A549 (cell line): ENCODE data around the gene AK8. TPM values are rescaled to one million over a fixed set of nuclear protein-coding genes. Genes with fewer than 3 reads are reported as not detected.

Experiments
- ATAC-seq, 2 experiments: fragments of 200-7000 bp in 1 of 2; fragments of >200 bp in 1 of 2; cut with Nextera tagmentation in 1 of 2; cut with Tn5 transposase in 1 of 2; 3 replicates each; pipeline versions ENCODE4 v1.8.0 to v1.9.1; 2018 to 2020; ENCODE audit warnings: mild to moderate bottlenecking in 1 of 2, moderate library complexity in 1 of 2
- CTCF ChIA-PET: fragments of 300-600 bp; sonication (Branson Sonifier 250); formaldehyde crosslinking; extraction: SDS; loops from one replicate; lab custom pipeline; 2021; ENCODE audit warnings: antibody characterized with exemption, inconsistent platforms; lab: Yijun Ruan, JAX
- POLR2A ChIA-PET: fragments of 350-600 bp; formaldehyde crosslinking; extraction: SDS; loops from one replicate; lab custom pipeline; 2021; ENCODE audit warnings: antibody characterized with exemption, inconsistent platforms; lab: Yijun Ruan, JAX
- DNase-seq, 2 experiments: peaks; one replicate each; pipeline versions ENCODE4 v3.0.0 to v3.0.0-alpha.2; 2011 to 2016; ENCODE audit warnings: low read depth in 1 of 2, low spot score in 1 of 2
- FAIRE-seq: peaks from 2 replicates; lab custom pipeline; 2011; peaks lifted over from hg19 to GRCh38; lab: Jason Lieb, UNC
- H3K27ac ChIP-seq, 2 experiments: fragments of >200 bp; sonication (Bioruptor Twin); formaldehyde crosslinking; 3 replicates each; pipeline ENCODE4 v1.5.1; 2016 to 2017
- H3K4me1 ChIP-seq: fragments of >200 bp; sonication (Bioruptor Twin); formaldehyde crosslinking; 3 replicates; pipeline ENCODE4 v1.6.1; 2016
- H3K4me2 ChIP-seq: fragments of >200 bp; sonication (Bioruptor Twin); formaldehyde crosslinking; 3 replicates; pipeline ENCODE4 v1.6.1; 2016
- H3K4me3 ChIP-seq: fragments of >200 bp; sonication (Bioruptor Twin); formaldehyde crosslinking; 3 replicates; pipeline ENCODE4 v1.5.1; 2016
- H3K9me3 ChIP-seq: fragments of >200 bp; sonication (Bioruptor Twin); formaldehyde crosslinking; 3 replicates; pipeline ENCODE4 v1.6.1; 2016
- CBX2 ChIP-seq: fragments of 200-600 bp; sonication (generic); IDR thresholded peaks from 2 replicates; pipeline ENCODE4 v1.6.1; 2016; ENCODE audit warnings: low read depth, mild to moderate bottlenecking, borderline replicate concordance
- CEBPB ChIP-seq, 2 experiments: fragments of >200 bp in 1 of 2; sonication (Bioruptor Twin) in 1 of 2; formaldehyde crosslinking in 1 of 2; IDR thresholded peaks; 2 replicates each; pipeline ENCODE4 v1.6.1; 2012 to 2016
- CHD4 ChIP-seq: fragments of 200-600 bp; sonication (generic); IDR thresholded peaks from 2 replicates; pipeline ENCODE4 v1.6.1; 2016; ENCODE audit warnings: antibody characterized with exemption, mild to moderate bottlenecking, borderline replicate concordance
- EHMT2 ChIP-seq: fragments of 200-600 bp; sonication (generic); IDR thresholded peaks from 2 replicates; pipeline ENCODE4 v1.6.1; 2016; ENCODE audit warnings: antibody characterized with exemption, low read depth, mild to moderate bottlenecking, moderate library complexity
- FOXS1 ChIP-seq: fragments of 250-450 bp; sonication (Bioruptor Pico); IDR thresholded peaks from 2 replicates; pipeline ENCODE4 v1.5.0; 2020; ENCODE audit warnings: mild to moderate bottlenecking, moderate library complexity
- GATA3 ChIP-seq: IDR thresholded peaks from 2 replicates; pipeline ENCODE4 v1.6.1; 2012; ENCODE audit warnings: borderline replicate concordance
- HEYL ChIP-seq: fragments of 250-450 bp; sonication (Bioruptor Pico); IDR thresholded peaks from 2 replicates; pipeline ENCODE4 v1.8.0; 2021; ENCODE audit warnings: mild to moderate bottlenecking, moderate library complexity
- HOXA7 ChIP-seq: fragments of 250-450 bp; sonication (Bioruptor Pico); IDR thresholded peaks from 2 replicates; pipeline ENCODE4 v1.5.0; 2020; ENCODE audit warnings: mild to moderate bottlenecking, moderate library complexity
- HOXB5 ChIP-seq: fragments of 250-450 bp; sonication (Bioruptor Pico); IDR thresholded peaks from 2 replicates; pipeline ENCODE4 v1.5.0; 2020; ENCODE audit warnings: mild to moderate bottlenecking, moderate library complexity
- JUN ChIP-seq, 2 experiments: fragments of >200 bp; sonication (Bioruptor Twin); formaldehyde crosslinking; IDR thresholded peaks; 2 replicates in 1 of 2; 3 replicates in 1 of 2; pipeline ENCODE4 v1.6.1; 2016 to 2017
- KDM1A ChIP-seq: fragments of 200-600 bp; sonication (generic); IDR thresholded peaks from 2 replicates; pipeline ENCODE4 v1.6.1; 2016; ENCODE audit warnings: low read depth, mild to moderate bottlenecking
- KDM5A ChIP-seq: fragments of 200-600 bp; sonication (generic); IDR thresholded peaks from 2 replicates; pipeline ENCODE4 v1.6.1; 2016; ENCODE audit warnings: antibody characterized with exemption, mild to moderate bottlenecking
- MAFK ChIP-seq: fragments of 450-650 bp; IDR thresholded peaks from 2 replicates; pipeline ENCODE4 v1.6.1; 2014; ENCODE audit not compliant: partially characterized antibody
- MYC ChIP-seq: IDR thresholded peaks from 2 replicates; pipeline ENCODE4 v1.6.1; 2012; ENCODE audit warnings: mild to moderate bottlenecking, inconsistent platforms, low read length, improper control_type of control experiment, borderline replicate concordance
- NFE2L2 ChIP-seq: fragments of 150-350 bp; conservative IDR thresholded peaks from 2 replicates; pipeline ENCODE4 v1.6.1; 2014; ENCODE audit warnings: low read length
- RAD21 ChIP-seq, 2 experiments: fragments of >200 bp in 1 of 2; sonication (Bioruptor Twin) in 1 of 2; formaldehyde crosslinking in 1 of 2; IDR thresholded peaks in 1 of 2; conservative IDR thresholded peaks in 1 of 2; 2 replicates in 1 of 2; 3 replicates in 1 of 2; pipeline ENCODE4 v1.6.1; 2012 to 2018; ENCODE audit warnings: inconsistent platforms in 1 of 2
- RARB ChIP-seq: fragments of 250-450 bp; sonication (Bioruptor Pico); IDR thresholded peaks from 2 replicates; pipeline ENCODE4 v1.8.0; 2021; ENCODE audit warnings: mild to moderate bottlenecking, moderate library complexity
- RFX5 ChIP-seq: fragments of 450-650 bp; IDR thresholded peaks from 2 replicates; pipeline ENCODE4 v1.7.1; 2014; ENCODE audit warnings: antibody characterized with exemption, mild to moderate bottlenecking, moderate library complexity
- SREBF2 ChIP-seq: fragments of 450-650 bp; IDR thresholded peaks from 2 replicates; pipeline ENCODE4 v1.6.1; 2014; ENCODE audit warnings: mild to moderate bottlenecking, moderate library complexity
- ZFP36 ChIP-seq: fragments of 450-650 bp; IDR thresholded peaks from 2 replicates; pipeline ENCODE4 v1.6.1; 2014; ENCODE audit warnings: borderline replicate concordance; ENCODE audit not compliant: partially characterized antibody
- WGBS: methylation state at CpG from one replicate; pipeline ENCODE4 v1.1.6; 2017; ENCODE audit errors: missing lambda C conversion rate; 5-methylcytosine and 5-hydroxymethylcytosine counted together
- polyA plus RNA-seq, 4 experiments: library from polyadenylated mRNA; depleted of rRNA in 3 of 4; stranded (reverse); fragments of >200 nt; fragmentation: RNase III in 1 of 4; extraction: RNeasy Plus Mini Kit Qiagen cat#74134 plus additional on column Dnase treatment in 1 of 4; gene quantifications; 2 replicates in 3 of 4; 3 replicates in 1 of 4; pipeline ENCODE4 v1.2.3, GENCODE V29; 2011 to 2017
- TF ChIP-seq, protein P1 (sequence below): IDR thresholded peaks from 2 replicates; pipeline ENCODE4 v1.6.1; 2012
- TF ChIP-seq, protein P2 (sequence below): fragments of 450-650 bp; IDR thresholded peaks from 2 replicates; pipeline ENCODE4 v1.6.1; 2014; ENCODE audit warnings: antibody characterized with exemption
- TF ChIP-seq, protein P3 (sequence below): IDR thresholded peaks from 2 replicates; pipeline ENCODE4 v1.6.1; 2012
- TF ChIP-seq, protein P4 (sequence below): fragments of >200 bp; sonication (Bioruptor Twin); formaldehyde crosslinking; IDR thresholded peaks from 3 replicates; pipeline ENCODE4 v1.6.1; 2016
- TF ChIP-seq, protein P5 (sequence below): fragments of 250-450 bp; sonication (Bioruptor Pico); IDR thresholded peaks from 2 replicates; pipeline ENCODE4 v1.5.0; 2021; ENCODE audit warnings: mild to moderate bottlenecking, moderate library complexity, borderline replicate concordance
- TF ChIP-seq, protein P6 (sequence below): IDR thresholded peaks from 2 replicates; pipeline ENCODE4 v1.6.1; 2012; ENCODE audit warnings: low read depth, borderline replicate concordance

Gene AK8
- polyA plus RNA-seq, 2 of the 4 experiments (the other 2 are of a cell fraction) = 0.61 to 0.63 TPM

DNA sequence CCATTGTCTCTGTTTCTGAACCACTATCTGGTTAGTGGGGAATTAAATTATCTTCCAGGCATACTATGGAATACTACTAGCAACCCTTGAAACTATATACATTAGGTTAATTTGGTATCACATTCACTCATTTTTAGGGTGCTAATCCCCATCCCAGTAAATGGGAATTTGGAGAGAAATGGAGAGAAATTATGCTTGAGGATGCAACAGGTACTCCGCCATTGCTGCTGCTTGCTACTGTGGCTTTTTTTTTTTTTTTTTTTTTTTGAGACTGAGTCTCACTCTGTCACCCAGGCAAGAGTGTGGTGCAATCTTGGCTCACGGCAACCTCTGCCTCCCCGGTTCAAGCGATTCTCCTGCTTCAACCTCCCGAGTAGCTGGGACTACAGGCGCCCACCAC lies 66.1 kb downstream of the AK8 start:
- CTCF ChIA-PET = interaction anchor here (1.1 to 1.3 kb wide), 3 partner anchors 13 to 162 kb away, joined by 3 to 7 read pairs (median 3); no protein-coding TSS in a partner anchor
- Histone ChIP-seq H3K27ac (no peak overlapping the region), H3K4me2 (no peak overlapping the region), H3K9me3 (0 out of 3 replicates have a peak, but pooled peaks cover under 1% of the 10 kb centered on the region), H3K4me1 (no peaks in the 10 kb centered on the region), H3K4me3 (no peak overlapping the region)
- FAIRE-seq (no peak), ATAC-seq (no peak), DNase-seq (no peak)
- 41% methylated on average over 6 of the region's 6 CpGs for WGBS
- POLR2A ChIA-PET = no interaction called here
- TF ChIP-seq, protein P1, sequence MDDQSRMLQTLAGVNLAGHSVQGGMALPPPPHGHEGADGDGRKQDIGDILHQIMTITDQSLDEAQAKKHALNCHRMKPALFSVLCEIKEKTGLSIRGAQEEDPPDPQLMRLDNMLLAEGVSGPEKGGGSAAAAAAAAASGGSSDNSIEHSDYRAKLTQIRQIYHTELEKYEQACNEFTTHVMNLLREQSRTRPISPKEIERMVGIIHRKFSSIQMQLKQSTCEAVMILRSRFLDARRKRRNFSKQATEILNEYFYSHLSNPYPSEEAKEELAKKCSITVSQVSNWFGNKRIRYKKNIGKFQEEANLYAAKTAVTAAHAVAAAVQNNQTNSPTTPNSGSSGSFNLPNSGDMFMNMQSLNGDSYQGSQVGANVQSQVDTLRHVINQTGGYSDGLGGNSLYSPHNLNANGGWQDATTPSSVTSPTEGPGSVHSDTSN = no peak
- TF ChIP-seq MAFK (no peak), HEYL (CRISPR knock-in tag) (no peak)
- TF ChIP-seq, all 56 proteins: peak for 0

DNA sequence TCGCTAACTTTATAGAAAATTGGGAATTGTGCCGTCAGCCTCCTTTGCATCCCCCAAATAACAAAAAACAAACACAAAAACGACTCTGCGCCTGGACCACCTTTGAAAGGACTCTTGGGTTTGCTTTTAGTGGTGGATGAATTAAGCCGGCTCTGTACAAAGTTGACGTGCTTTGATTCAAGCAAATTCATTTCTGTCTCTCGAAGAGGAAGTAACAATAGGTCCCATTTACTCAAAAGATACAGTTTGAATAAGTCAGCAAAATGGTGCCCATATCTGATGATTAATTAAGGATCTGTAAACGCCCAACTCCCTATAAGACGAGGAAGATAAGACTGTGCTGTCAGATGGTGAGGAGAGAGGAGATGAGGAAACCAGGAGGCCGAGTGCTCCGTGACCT lies 67.8 kb downstream of the AK8 start:
- H3K27ac ChIP-seq = no peak overlapping the region
- CTCF ChIA-PET = no interaction called here
- no peaks in the 10 kb centered on the region for H3K9me3 ChIP-seq
- no peak for DNase-seq
- no peak for ATAC-seq
- WGBS = 59% methylated on average over 11 of the region's 11 CpGs
- H3K4me2 ChIP-seq = no peak overlapping the region
- H3K4me1 ChIP-seq = no peaks in the 10 kb centered on the region
- FAIRE-seq = no peak
- POLR2A ChIA-PET = no interaction called here
- no peak overlapping the region for H3K4me3 ChIP-seq
- no peak for TF ChIP-seq KDM5A
- TF ChIP-seq RFX5 = no peak
- TF ChIP-seq, protein P2, sequence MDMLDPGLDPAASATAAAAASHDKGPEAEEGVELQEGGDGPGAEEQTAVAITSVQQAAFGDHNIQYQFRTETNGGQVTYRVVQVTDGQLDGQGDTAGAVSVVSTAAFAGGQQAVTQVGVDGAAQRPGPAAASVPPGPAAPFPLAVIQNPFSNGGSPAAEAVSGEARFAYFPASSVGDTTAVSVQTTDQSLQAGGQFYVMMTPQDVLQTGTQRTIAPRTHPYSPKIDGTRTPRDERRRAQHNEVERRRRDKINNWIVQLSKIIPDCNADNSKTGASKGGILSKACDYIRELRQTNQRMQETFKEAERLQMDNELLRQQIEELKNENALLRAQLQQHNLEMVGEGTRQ = no peak
- TF ChIP-seq MYC = no peak
- TF ChIP-seq ZFP36 = no peak
- TF ChIP-seq CBX2 = no peak
- no peak for TF ChIP-seq SREBF2
- no peak for TF ChIP-seq FOXS1 (CRISPR knock-in tag)
- TF ChIP-seq CHD4 = no peak
- TF ChIP-seq RARB (CRISPR knock-in tag) = no peak
- TF ChIP-seq, protein P3, sequence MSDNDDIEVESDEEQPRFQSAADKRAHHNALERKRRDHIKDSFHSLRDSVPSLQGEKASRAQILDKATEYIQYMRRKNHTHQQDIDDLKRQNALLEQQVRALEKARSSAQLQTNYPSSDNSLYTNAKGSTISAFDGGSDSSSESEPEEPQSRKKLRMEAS = no peak

DNA sequence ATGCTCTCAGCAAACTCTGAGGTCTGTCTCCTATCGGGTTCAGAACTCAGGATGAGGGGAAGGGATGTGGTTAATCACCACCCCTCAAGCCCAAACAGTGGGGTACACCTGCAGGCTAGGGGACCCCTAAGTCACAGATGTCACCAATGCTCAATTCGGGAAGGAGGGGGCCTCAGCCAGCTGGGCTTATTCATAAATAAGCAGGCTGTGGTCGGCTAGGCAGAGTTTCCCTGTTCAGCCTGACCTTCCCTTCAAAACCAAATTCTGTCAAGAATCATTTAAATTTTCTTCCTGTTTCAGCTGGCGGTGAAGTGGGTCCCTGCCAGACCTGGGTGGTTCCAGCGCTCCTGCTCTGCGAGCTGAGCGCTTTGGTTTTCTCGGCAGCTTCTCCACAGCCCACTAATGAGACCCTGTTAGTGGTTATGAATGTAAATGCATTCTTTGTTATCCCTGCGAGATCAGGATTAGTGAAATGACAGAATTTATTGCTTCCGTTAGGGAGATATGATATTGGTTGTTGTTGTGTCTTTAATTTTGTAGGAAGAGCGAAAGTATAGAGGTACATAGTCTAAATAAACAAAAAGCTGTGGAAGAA lies 68.3 kb downstream of the AK8 start:
- no peak for ATAC-seq
- no peak for FAIRE-seq
- WGBS = 57% methylated on average over 11 of the region's 11 CpGs
- no peak overlapping the region for H3K4me3 ChIP-seq
- TF ChIP-seq EHMT2 = no peak
- TF ChIP-seq, all 56 proteins: peak for 0
- Histone ChIP-seq H3K4me1 (no peaks in the 10 kb centered on the region), H3K9me3 (no peaks in the 10 kb centered on the region), H3K27ac (no peak overlapping the region), H3K4me2 (no peak overlapping the region)
- ChIA-PET POLR2A (no interaction called here), CTCF (interaction anchor here (0.7 to 1.8 kb wide), 3 partner anchors 9 to 259 kb away, joined by 3 to 4 read pairs (median 3); no protein-coding TSS in a partner anchor)
- no peak for DNase-seq

DNA sequence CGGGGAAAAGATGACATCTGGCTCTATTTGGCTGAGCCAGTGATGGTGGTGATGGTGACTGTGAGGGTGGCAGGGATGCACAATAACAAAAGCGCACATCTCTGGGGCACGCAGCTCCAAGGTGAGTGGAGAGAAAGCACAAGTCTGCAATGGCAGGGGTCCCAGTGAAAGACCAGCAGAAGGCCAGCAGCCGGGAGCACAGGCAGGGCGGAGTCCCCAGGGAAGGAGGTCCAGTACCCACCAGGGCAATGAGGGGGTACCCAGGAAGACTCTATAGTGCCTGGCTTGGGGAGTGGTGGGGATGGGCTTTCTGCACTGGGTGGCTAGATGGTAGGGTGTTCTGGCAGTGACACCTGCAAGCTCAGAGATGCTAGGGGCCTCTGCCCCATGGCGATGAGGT lies 69.4 kb downstream of the AK8 start:
- no peak overlapping the region for H3K4me2 ChIP-seq
- WGBS = 60% methylated on average over 6 of the region's 6 CpGs
- no peaks in the 10 kb centered on the region for H3K4me1 ChIP-seq
- POLR2A ChIA-PET = no interaction called here
- no peak overlapping the region for H3K4me3 ChIP-seq
- FAIRE-seq (no peak), DNase-seq (no peak), ATAC-seq (no peak)
- H3K9me3 ChIP-seq = no peaks in the 10 kb centered on the region
- CTCF ChIA-PET = interaction anchor here (1.1 to 2.2 kb wide), 3 partner anchors 8 to 93 kb away, joined by 3 to 10 read pairs (median 4); no protein-coding TSS in a partner anchor
- no peak overlapping the region for H3K27ac ChIP-seq
- TF ChIP-seq, protein P4, sequence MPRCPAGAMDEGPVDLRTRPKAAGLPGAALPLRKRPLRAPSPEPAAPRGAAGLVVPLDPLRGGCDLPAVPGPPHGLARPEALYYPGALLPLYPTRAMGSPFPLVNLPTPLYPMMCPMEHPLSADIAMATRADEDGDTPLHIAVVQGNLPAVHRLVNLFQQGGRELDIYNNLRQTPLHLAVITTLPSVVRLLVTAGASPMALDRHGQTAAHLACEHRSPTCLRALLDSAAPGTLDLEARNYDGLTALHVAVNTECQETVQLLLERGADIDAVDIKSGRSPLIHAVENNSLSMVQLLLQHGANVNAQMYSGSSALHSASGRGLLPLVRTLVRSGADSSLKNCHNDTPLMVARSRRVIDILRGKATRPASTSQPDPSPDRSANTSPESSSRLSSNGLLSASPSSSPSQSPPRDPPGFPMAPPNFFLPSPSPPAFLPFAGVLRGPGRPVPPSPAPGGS = no peak
- TF ChIP-seq RAD21 (conservative IDR thresholded peaks at IDR 0.05 in 1 of 2, IDR thresholded peaks at IDR 0.05 in 1 of 2) (no peak), GATA3 (no peak), CBX2 (no peak), KDM1A (no peak), NFE2L2 (no peak), RARB (CRISPR knock-in tag) (no peak), HOXB5 (CRISPR knock-in tag) (no peak), CEBPB (IDR thresholded peaks at IDR 0.05) (no peak), JUN (IDR thresholded peaks at IDR 0.05) (no peak), SREBF2 (no peak), HOXA7 (CRISPR knock-in tag) (no peak)
- TF ChIP-seq, protein P5, sequence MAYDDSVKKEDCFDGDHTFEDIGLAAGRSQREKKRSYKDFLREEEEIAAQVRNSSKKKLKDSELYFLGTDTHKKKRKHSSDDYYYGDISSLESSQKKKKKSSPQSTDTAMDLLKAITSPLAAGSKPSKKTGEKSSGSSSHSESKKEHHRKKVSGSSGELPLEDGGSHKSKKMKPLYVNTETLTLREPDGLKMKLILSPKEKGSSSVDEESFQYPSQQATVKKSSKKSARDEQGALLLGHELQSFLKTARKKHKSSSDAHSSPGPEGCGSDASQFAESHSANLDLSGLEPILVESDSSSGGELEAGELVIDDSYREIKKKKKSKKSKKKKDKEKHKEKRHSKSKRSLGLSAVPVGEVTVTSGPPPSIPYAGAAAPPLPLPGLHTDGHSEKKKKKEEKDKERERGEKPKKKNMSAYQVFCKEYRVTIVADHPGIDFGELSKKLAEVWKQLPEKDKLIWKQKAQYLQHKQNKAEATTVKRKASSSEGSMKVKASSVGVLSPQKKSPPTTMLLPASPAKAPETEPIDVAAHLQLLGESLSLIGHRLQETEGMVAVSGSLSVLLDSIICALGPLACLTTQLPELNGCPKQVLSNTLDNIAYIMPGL (CRISPR knock-in tag) = no peak
- TF ChIP-seq, protein P6, sequence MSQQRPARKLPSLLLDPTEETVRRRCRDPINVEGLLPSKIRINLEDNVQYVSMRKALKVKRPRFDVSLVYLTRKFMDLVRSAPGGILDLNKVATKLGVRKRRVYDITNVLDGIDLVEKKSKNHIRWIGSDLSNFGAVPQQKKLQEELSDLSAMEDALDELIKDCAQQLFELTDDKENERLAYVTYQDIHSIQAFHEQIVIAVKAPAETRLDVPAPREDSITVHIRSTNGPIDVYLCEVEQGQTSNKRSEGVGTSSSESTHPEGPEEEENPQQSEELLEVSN = no peak
